Measurements from ENCODE around the gene MGAT4A.

DNA sequence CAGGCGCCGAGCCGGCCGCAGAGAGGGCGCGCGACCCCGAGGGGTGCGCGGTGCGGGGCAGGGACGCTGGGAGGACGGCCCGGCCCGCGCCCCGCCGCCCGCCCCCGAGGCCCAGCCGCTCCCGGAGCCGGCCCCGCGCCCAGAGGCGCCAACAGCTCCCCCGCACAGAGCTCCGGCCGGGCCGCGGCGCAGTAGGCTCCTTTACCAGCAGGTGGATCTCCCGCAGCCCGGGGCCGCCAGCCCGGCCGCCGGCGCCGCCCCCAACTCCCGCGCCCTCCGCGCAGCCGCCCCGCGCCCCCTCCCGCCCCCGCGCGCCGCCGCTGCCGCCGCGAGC, 258 bp downstream of the MGAT4A start:
- no peak for TF ChIP-seq EZH2 (IDR thresholded peaks at IDR 0.05; ENCODE audit: borderline replicate concordance, low read length)
- TF ChIP-seq, protein P1, sequence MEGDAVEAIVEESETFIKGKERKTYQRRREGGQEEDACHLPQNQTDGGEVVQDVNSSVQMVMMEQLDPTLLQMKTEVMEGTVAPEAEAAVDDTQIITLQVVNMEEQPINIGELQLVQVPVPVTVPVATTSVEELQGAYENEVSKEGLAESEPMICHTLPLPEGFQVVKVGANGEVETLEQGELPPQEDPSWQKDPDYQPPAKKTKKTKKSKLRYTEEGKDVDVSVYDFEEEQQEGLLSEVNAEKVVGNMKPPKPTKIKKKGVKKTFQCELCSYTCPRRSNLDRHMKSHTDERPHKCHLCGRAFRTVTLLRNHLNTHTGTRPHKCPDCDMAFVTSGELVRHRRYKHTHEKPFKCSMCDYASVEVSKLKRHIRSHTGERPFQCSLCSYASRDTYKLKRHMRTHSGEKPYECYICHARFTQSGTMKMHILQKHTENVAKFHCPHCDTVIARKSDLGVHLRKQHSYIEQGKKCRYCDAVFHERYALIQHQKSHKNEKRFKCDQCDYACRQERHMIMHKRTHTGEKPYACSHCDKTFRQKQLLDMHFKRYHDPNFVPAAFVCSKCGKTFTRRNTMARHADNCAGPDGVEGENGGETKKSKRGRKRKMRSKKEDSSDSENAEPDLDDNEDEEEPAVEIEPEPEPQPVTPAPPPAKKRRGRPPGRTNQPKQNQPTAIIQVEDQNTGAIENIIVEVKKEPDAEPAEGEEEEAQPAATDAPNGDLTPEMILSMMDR (IDR thresholded peaks at IDR 0.05; ENCODE audit: low read length), result no peak
